Measurements from ENCODE around the gene ZRANB2. TPM values are rescaled to one million over a fixed set of nuclear protein-coding genes. Genes with fewer than 3 reads are reported as not detected.
A peak's percentile ranks its signal among the peaks of the same experiment; 100 is the strongest.

The ZRANB2 gene
- total RNA-seq, 1 donor from 2014 or later = 154 TPM

- Mint-ChIP-seq H3K9me3 (no peaks in the 10 kb centered on the region), H3K4me3 (no peak overlapping the region), H3K36me3 (ENCODE audit: low read depth) (no peaks in the 10 kb centered on the region), H3K27me3 (peaks cover 45% of the 10 kb centered on the region), H3K27ac (no peak overlapping the region), H3K4me1 (peaks cover 16% of the 10 kb centered on the region)
- intact Hi-C loops (cut with micrococcal nuclease) = loop anchor here (1.0 to 5.0 kb wide), 3 partner anchors 365 to 918 kb away; no protein-coding TSS in a partner anchor
- DNase-seq = peak; percentile 82
Observed at GRCh38 chr1:71049951-71050598, 30.8 kb downstream of the ZRANB2 start.

- H3K27ac Mint-ChIP-seq = no peak within 1 kb of the TSS
- no peaks in the 10 kb centered on the region for H3K9me3 Mint-ChIP-seq
- H3K4me1 Mint-ChIP-seq = peaks cover 16% of the 10 kb centered on the region
- H3K36me3 Mint-ChIP-seq (ENCODE audit: low read depth) = no peaks in the 10 kb centered on the region
- H3K4me3 Mint-ChIP-seq = peak within 1 kb of the TSS; percentile 86
- intact Hi-C loops (cut with micrococcal nuclease) = loop anchor here (5.0 kb wide), 1 partner anchor 916 kb away; no protein-coding TSS in a partner anchor
- H3K27me3 Mint-ChIP-seq = peaks cover 48% of the 10 kb centered on the region
- peak; percentile 88 for DNase-seq
Observed at GRCh38 chr1:71047635-71048607, 32.9 kb downstream of the ZRANB2 start, which contains the start of gene PTGER3. TSS of gene PTGER3 (minus strand) at chr1:71047816. CDS start at chr1:71047577, 239 bp downstream.

- Mint-ChIP-seq H3K27ac (no peak overlapping the region), H3K36me3 (ENCODE audit: low read depth) (no peaks in the 10 kb centered on the region), H3K9me3 (no peaks in the 10 kb centered on the region), H3K27me3 (peaks cover 50% of the 10 kb centered on the region), H3K4me1 (peaks cover 16% of the 10 kb centered on the region), H3K4me3 (peak overlapping the region; percentile 86)
- DNase-seq = peak; percentile 72
- intact Hi-C loops (cut with micrococcal nuclease) = loop anchor here (5.0 kb wide), 1 partner anchor 915 kb away; no protein-coding TSS in a partner anchor
Observed at GRCh38 chr1:71046891-71047634, 33.8 kb downstream of the ZRANB2 start.

- no peak for DNase-seq
- peaks cover 18% of the 10 kb centered on the region for H3K4me1 Mint-ChIP-seq
- H3K27me3 Mint-ChIP-seq = peaks cover 47% of the 10 kb centered on the region
- peak overlapping the region; percentile 55 for H3K4me3 Mint-ChIP-seq
- H3K36me3 Mint-ChIP-seq (ENCODE audit: low read depth) = no peaks in the 10 kb centered on the region
- intact Hi-C loops (cut with micrococcal nuclease) = loop anchor here (5.0 kb wide), 1 partner anchor 913 kb away; no protein-coding TSS in a partner anchor
- H3K9me3 Mint-ChIP-seq = no peaks in the 10 kb centered on the region
- no peak overlapping the region for H3K27ac Mint-ChIP-seq
Observed at GRCh38 chr1:71045463-71046028, 35.3 kb downstream of the ZRANB2 start.

- H3K27me3 Mint-ChIP-seq = peaks cover 46% of the 10 kb centered on the region
- no peak for DNase-seq
- no peak overlapping the region for H3K4me3 Mint-ChIP-seq
- H3K36me3 Mint-ChIP-seq (ENCODE audit: low read depth) = no peaks in the 10 kb centered on the region
- H3K4me1 Mint-ChIP-seq = peaks cover 16% of the 10 kb centered on the region
- intact Hi-C loops (cut with micrococcal nuclease) = loop anchor here (5.0 kb wide), 1 partner anchor 913 kb away; no protein-coding TSS in a partner anchor
- no peak overlapping the region for H3K27ac Mint-ChIP-seq
- H3K9me3 Mint-ChIP-seq = no peaks in the 10 kb centered on the region
Observed at GRCh38 chr1:71044833-71045232, 36.0 kb downstream of the ZRANB2 start.

GRCh38 chr1:71043065-71043464 is 37.8 kb downstream of the ZRANB2 start:
- Mint-ChIP-seq H3K4me3 (no peak overlapping the region), H3K27ac (no peak overlapping the region), H3K9me3 (no peaks in the 10 kb centered on the region), H3K4me1 (peaks cover 14% of the 10 kb centered on the region), H3K27me3 (peaks cover 42% of the 10 kb centered on the region), H3K36me3 (ENCODE audit: low read depth) (no peaks in the 10 kb centered on the region)
- no peak for DNase-seq
- intact Hi-C loops (cut with micrococcal nuclease) = no loop called here

GRCh38 chr1:71041806-71042205 is 39.0 kb downstream of the ZRANB2 start:
- no peak for DNase-seq
- intact Hi-C loops (cut with micrococcal nuclease) = no loop called here
- Mint-ChIP-seq H3K27ac (no peak overlapping the region), H3K4me3 (no peak overlapping the region), H3K4me1 (peaks cover 7% of the 10 kb centered on the region), H3K9me3 (no peaks in the 10 kb centered on the region), H3K36me3 (ENCODE audit: low read depth) (no peaks in the 10 kb centered on the region), H3K27me3 (peaks cover 34% of the 10 kb centered on the region)

- no peak overlapping the region for H3K27ac Mint-ChIP-seq
Observed at GRCh38 chr1:71039661-71040262, 41.1 kb downstream of the ZRANB2 start.

GRCh38 chr1:71038942-71039341 is 41.9 kb downstream of the ZRANB2 start:
- H3K27ac Mint-ChIP-seq = no peak overlapping the region
- no peaks in the 10 kb centered on the region for H3K9me3 Mint-ChIP-seq
- no peak overlapping the region for H3K4me3 Mint-ChIP-seq
- H3K36me3 Mint-ChIP-seq (ENCODE audit: low read depth) = no peaks in the 10 kb centered on the region
- DNase-seq = no peak
- peaks cover 1% of the 10 kb centered on the region for H3K4me1 Mint-ChIP-seq
- intact Hi-C loops (cut with micrococcal nuclease) = no loop called here
- H3K27me3 Mint-ChIP-seq = peaks cover 24% of the 10 kb centered on the region

More at GRCh38 chr1:71039661-71040262, 41.1 kb downstream of the ZRANB2 start:
- H3K27me3 Mint-ChIP-seq = peaks cover 25% of the 10 kb centered on the region
- H3K9me3 Mint-ChIP-seq = no peaks in the 10 kb centered on the region
- H3K4me1 Mint-ChIP-seq = peaks cover 1% of the 10 kb centered on the region
- intact Hi-C loops (cut with micrococcal nuclease) = no loop called here
- no peak overlapping the region for H3K4me3 Mint-ChIP-seq
- H3K36me3 Mint-ChIP-seq (ENCODE audit: low read depth) = no peaks in the 10 kb centered on the region
- no peak for DNase-seq

GRCh38 chr1:71037829-71038620 is 42.8 kb downstream of the ZRANB2 start:
- Mint-ChIP-seq H3K4me1 (peaks cover 1% of the 10 kb centered on the region), H3K4me3 (no peak overlapping the region), H3K27me3 (peaks cover 26% of the 10 kb centered on the region), H3K27ac (no peak overlapping the region), H3K36me3 (ENCODE audit: low read depth) (no peaks in the 10 kb centered on the region), H3K9me3 (no peaks in the 10 kb centered on the region)
- DNase-seq = no peak
- intact Hi-C loops (cut with micrococcal nuclease) = no loop called here

GRCh38 chr1:71037066-71037465 is 43.8 kb downstream of the ZRANB2 start:
- Mint-ChIP-seq H3K36me3 (ENCODE audit: low read depth) (no peaks in the 10 kb centered on the region), H3K9me3 (no peaks in the 10 kb centered on the region), H3K4me3 (no peak overlapping the region), H3K27me3 (peaks cover 27% of the 10 kb centered on the region), H3K27ac (no peak overlapping the region), H3K4me1 (peaks cover 1% of the 10 kb centered on the region)
- intact Hi-C loops (cut with micrococcal nuclease) = no loop called here
- no peak for DNase-seq

GRCh38 chr1:71033136-71033535 is 47.7 kb downstream of the ZRANB2 start:
- Mint-ChIP-seq H3K4me3 (no peak overlapping the region), H3K4me1 (no peaks in the 10 kb centered on the region), H3K9me3 (no peaks in the 10 kb centered on the region), H3K27ac (no peak overlapping the region), H3K36me3 (ENCODE audit: low read depth) (no peaks in the 10 kb centered on the region), H3K27me3 (peaks cover 14% of the 10 kb centered on the region)
- DNase-seq = no peak
- intact Hi-C loops (cut with micrococcal nuclease) = no loop called here
